GM21737 (cell line): Measurements from ENCODE around the gene HPCA.

Source experiments
- ATAC-seq: cut with Tn5 transposase; IDR thresholded peaks from one replicate; pipeline ENCODE4 v1.9.1; 2021; ENCODE audit warnings: mild to moderate bottlenecking, moderate library complexity; ENCODE audit not compliant: unreplicated experiment

HPCA gene

GRCh38 chr1:32928285-32928684 is 42.0 kb downstream of the HPCA start:
- no peak for ATAC-seq

- no peak for ATAC-seq
Measured at GRCh38 chr1:32928715-32929114, 42.4 kb downstream of the HPCA start.

DNA sequence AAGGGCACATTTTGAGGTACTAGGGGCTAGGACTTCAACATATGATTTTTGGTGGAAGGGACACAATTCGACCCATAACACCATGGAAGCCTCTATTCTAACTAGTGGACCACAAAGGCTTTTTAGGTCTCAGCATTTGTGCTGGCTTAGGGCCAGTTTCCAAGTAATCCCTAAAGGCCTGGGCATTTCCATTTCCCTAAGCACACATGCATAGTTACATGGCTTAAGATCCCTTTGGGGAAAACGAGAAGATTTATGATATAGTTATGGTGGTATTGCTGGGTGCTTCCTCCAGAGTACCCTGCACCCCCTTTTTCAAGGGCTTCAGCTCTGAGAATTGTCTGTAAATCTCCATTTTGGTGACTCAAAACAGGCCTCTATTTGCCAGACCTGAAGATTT is 43.1 kb downstream of the HPCA start:
- no peak for ATAC-seq

DNA sequence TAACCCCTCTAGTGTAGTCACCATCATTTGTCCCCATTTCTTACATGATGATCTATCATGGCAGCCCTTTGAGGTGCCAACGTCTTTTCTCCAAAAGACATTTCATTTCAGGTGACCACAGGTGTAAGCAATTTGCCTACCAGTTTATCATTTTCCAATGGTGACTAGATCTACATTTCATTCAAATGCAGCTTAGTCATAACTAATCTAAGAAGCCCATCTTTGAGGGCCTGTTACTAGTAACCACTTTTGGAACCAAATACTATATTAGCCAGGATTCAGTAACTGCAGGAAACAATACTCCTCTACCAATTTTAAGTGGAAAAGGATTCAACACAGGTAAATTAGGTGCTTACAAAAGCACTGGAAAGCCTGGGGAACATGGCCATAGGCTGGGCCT is 45.5 kb downstream of the HPCA start:
- ATAC-seq: no peak

- ATAC-seq: no peak
Measured at GRCh38 chr1:32933742-32934322, 47.5 kb downstream of the HPCA start.

DNA sequence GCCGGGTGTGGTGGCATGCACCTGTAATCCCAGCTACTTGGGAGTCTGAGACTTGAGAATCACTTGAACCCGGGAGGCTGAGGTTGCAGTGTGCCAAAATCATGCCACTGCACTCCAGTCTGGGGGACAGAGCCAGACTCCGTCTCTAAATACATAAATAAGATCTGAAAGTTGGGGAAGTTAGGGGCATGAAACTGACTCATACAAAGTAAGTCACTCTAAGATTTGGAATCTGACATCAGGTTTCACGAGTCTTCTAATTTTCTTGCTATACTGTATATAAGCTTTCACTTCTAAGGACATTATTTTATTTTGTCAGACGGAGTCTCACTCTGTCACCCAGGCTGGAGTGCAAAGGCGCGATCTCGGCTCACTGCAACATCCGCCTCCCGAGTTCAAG is 48.2 kb downstream of the HPCA start:
- ATAC-seq: no peak

DNA sequence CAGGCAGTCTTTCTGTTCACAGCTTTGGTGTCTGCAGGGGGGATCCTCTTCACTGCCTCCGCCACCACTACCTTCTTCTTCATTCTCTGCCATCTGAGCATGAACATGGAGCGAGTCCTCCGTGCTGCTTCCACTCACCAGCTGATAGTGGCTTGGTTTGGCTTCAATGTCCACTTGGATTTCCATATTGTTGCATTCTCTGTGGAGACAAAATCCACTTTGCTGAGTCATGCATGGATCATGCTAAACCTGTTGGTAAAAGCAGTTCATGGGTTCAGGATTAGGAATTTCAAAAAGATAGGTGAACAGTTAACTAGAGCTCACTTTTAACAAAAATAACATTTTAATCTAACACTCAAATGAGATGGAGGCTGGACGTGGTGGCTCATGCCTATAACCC is 50.8 kb downstream of the HPCA start:
- ATAC-seq: no peak

GRCh38 chr1:32939655-32940371 is 53.5 kb downstream of the HPCA start:
- ATAC-seq: no peak

DNA sequence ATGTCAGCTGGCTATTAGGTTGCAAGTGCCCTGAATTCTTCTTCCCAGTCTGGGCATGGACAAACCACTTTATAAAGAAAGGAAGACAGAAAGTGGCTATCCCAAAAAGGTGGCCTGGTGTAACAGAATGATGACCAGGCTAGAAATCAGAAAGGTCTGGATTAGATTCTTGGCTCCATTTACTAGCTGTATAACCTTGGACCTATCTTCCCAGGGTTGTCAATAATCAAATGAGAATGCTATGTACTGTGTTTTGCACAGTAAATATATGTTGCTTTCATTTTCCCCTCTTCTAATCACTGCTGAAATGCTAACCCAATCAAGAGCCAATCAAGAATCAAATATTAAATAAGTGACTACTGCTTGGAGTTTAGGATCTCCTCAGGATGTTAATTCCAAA is 57.9 kb downstream of the HPCA start:
- no peak for ATAC-seq
